HepG2 (cell line): ENCODE data around the gene BABAM2.

Experiments used
- AGO1 ChIP-seq: fragments of 200-400 bp; formaldehyde crosslinking; IDR thresholded peaks from 2 replicates; pipeline ENCODE4 v1.6.1; 2017; ENCODE audit warnings: mild to moderate bottlenecking, low read depth, low read length, moderate library complexity; ENCODE audit not compliant: poor library complexity, severe bottlenecking
- CEBPG ChIP-seq: IDR thresholded peaks from 2 replicates; pipeline ENCODE4 v1.6.1; 2016
- EP300 ChIP-seq, 3 experiments: sonication (generic) in 1 of 3; formaldehyde crosslinking in 1 of 3; IDR thresholded peaks; 2 replicates each; pipeline versions ENCODE4 v1.5.1 to v1.6.1; 2011 to 2020; ENCODE audit warnings: low read depth in 2 of 3, low read length in 2 of 3, borderline replicate concordance in 1 of 3, improper control_type of control experiment in 1 of 3, mild to moderate bottlenecking in 1 of 3, missing genetic modification reagents in 1 of 3, moderate library complexity in 1 of 3
- MEIS2 ChIP-seq: sonication (generic); formaldehyde crosslinking; IDR thresholded peaks from 2 replicates; pipeline ENCODE4 v1.9.0; 2021; ENCODE audit warnings: mild to moderate bottlenecking, missing genetic modification reagents
- NCOA2 ChIP-seq: sonication (generic); formaldehyde crosslinking; IDR thresholded peaks from 2 replicates; pipeline ENCODE4 v1.8.0; 2022; ENCODE audit warnings: inconsistent platforms
- ZNF891 ChIP-seq: sonication (generic); formaldehyde crosslinking; IDR thresholded peaks from 2 replicates; pipeline ENCODE4 v1.5.0; 2020; ENCODE audit warnings: mild to moderate bottlenecking, missing genetic modification reagents
- TF ChIP-seq, protein P1 (sequence below): sonication (generic); formaldehyde crosslinking; IDR thresholded peaks from 2 replicates; pipeline ENCODE4 v1.4.0; 2020; ENCODE audit warnings: missing genetic modification reagents
- TF ChIP-seq, protein P2 (sequence below): sonication (generic); formaldehyde crosslinking; IDR thresholded peaks from 2 replicates; pipeline ENCODE4 v1.5.0; 2020; ENCODE audit warnings: mild to moderate bottlenecking, missing genetic modification reagents, moderate library complexity
- TF ChIP-seq, protein P3 (sequence below): sonication (generic); formaldehyde crosslinking; IDR thresholded peaks from 2 replicates; pipeline ENCODE4 v1.4.0; 2020; ENCODE audit warnings: missing genetic modification reagents
- TF ChIP-seq, protein P4 (sequence below): sonication (generic); formaldehyde crosslinking; IDR thresholded peaks from 2 replicates; pipeline ENCODE4 v1.9.0; 2021; ENCODE audit warnings: missing genetic modification reagents, borderline replicate concordance

DNA sequence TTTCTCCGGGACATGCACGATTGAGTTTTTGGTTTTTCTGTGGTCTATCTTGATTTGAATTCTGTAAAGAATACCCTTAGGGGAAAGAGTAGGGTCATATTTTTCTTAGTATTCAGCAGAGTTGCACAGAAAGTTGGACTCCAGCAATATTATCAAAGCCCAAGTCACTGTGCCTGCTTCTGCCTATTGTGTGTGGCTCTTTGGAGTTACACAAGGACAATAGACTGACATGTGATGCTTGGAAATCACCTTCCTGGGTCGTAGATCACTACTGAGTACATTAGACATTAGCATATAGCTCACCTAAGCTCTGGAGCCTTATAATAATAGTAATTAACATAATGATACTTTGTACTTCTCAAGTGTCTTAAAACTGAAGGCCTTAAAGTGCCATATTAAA lies 263.3 kb downstream of the BABAM2 start:
- TF ChIP-seq, protein P1, sequence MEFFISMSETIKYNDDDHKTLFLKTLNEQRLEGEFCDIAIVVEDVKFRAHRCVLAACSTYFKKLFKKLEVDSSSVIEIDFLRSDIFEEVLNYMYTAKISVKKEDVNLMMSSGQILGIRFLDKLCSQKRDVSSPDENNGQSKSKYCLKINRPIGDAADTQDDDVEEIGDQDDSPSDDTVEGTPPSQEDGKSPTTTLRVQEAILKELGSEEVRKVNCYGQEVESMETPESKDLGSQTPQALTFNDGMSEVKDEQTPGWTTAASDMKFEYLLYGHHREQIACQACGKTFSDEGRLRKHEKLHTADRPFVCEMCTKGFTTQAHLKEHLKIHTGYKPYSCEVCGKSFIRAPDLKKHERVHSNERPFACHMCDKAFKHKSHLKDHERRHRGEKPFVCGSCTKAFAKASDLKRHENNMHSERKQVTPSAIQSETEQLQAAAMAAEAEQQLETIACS, result no peak
- TF ChIP-seq EP300 (IDR thresholded peaks at IDR 0.05; ENCODE audit: low read depth in 2 of 2, low read length in 2 of 2), result no peak
- TF ChIP-seq EP300 (CRISPR knock-in tag; IDR thresholded peaks at IDR 0.05; ENCODE audit: borderline replicate concordance), result no peak
- TF ChIP-seq ZNF891 (CRISPR knock-in tag), result no peak
- TF ChIP-seq, protein P2, sequence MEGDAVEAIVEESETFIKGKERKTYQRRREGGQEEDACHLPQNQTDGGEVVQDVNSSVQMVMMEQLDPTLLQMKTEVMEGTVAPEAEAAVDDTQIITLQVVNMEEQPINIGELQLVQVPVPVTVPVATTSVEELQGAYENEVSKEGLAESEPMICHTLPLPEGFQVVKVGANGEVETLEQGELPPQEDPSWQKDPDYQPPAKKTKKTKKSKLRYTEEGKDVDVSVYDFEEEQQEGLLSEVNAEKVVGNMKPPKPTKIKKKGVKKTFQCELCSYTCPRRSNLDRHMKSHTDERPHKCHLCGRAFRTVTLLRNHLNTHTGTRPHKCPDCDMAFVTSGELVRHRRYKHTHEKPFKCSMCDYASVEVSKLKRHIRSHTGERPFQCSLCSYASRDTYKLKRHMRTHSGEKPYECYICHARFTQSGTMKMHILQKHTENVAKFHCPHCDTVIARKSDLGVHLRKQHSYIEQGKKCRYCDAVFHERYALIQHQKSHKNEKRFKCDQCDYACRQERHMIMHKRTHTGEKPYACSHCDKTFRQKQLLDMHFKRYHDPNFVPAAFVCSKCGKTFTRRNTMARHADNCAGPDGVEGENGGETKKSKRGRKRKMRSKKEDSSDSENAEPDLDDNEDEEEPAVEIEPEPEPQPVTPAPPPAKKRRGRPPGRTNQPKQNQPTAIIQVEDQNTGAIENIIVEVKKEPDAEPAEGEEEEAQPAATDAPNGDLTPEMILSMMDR, result no peak
- TF ChIP-seq, protein P3, sequence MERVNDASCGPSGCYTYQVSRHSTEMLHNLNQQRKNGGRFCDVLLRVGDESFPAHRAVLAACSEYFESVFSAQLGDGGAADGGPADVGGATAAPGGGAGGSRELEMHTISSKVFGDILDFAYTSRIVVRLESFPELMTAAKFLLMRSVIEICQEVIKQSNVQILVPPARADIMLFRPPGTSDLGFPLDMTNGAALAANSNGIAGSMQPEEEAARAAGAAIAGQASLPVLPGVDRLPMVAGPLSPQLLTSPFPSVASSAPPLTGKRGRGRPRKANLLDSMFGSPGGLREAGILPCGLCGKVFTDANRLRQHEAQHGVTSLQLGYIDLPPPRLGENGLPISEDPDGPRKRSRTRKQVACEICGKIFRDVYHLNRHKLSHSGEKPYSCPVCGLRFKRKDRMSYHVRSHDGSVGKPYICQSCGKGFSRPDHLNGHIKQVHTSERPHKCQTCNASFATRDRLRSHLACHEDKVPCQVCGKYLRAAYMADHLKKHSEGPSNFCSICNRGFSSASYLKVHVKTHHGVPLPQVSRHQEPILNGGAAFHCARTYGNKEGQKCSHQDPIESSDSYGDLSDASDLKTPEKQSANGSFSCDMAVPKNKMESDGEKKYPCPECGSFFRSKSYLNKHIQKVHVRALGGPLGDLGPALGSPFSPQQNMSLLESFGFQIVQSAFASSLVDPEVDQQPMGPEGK (CRISPR knock-in tag), result no peak
- TF ChIP-seq NCOA2 (CRISPR knock-in tag), result no peak
- no peak for TF ChIP-seq AGO1
- TF ChIP-seq MEIS2 (CRISPR knock-in tag), result no peak
- TF ChIP-seq CEBPG, result no peak
- TF ChIP-seq, protein P4, sequence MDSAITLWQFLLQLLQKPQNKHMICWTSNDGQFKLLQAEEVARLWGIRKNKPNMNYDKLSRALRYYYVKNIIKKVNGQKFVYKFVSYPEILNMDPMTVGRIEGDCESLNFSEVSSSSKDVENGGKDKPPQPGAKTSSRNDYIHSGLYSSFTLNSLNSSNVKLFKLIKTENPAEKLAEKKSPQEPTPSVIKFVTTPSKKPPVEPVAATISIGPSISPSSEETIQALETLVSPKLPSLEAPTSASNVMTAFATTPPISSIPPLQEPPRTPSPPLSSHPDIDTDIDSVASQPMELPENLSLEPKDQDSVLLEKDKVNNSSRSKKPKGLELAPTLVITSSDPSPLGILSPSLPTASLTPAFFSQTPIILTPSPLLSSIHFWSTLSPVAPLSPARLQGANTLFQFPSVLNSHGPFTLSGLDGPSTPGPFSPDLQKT (CRISPR knock-in tag), result no peak
